GM12878 (cell line): ENCODE data around the gene TMSB10. TPM values are rescaled to one million over a fixed set of nuclear protein-coding genes. Genes with fewer than 3 reads are reported as not detected.
"Not testable (repeated sequence)": the region's sequence is repeated elsewhere in the genome, so short reads cannot be mapped to it uniquely, and the experiment has no call there.

ENCODE experiments used
- ATAC-seq: fragments of 200-7000 bp; cut with Tn5 transposase; 3 replicates; pipeline ENCODE4 v1.9.1; 2020; ENCODE audit warnings: mild to moderate bottlenecking, moderate library complexity
- BruUV-seq: library from RNA; stranded (reverse); fragments of 400-500 nt; replicated peaks from 2 replicates; lab custom pipeline; 2021; lab: Mats Ljungman, UMichigan
- CTCF ChIA-PET: fragments of 300-600 bp; sonication (Branson Sonifier 250); formaldehyde crosslinking; extraction: SDS; loops from one replicate; lab custom pipeline; 2021; ENCODE audit warnings: inconsistent platforms; lab: Yijun Ruan, JAX
- POLR2A ChIA-PET: fragments of 350-600 bp; formaldehyde crosslinking; extraction: SDS; loops from one replicate; lab custom pipeline; 2021; ENCODE audit warnings: inconsistent platforms; lab: Charles Lee
- RAD21 ChIA-PET: fragments of 300-600 bp; sonication (Branson Sonifier 250); formaldehyde crosslinking; loops from one replicate; lab custom pipeline; 2023; ENCODE audit warnings: antibody characterized with exemption; ENCODE audit not compliant: unreplicated experiment; lab: Charles Lee
- SMC1A ChIA-PET: fragments of 300-600 bp; sonication (Branson Sonifier 250); formaldehyde crosslinking; loops from one replicate; lab custom pipeline; 2023; ENCODE audit not compliant: unreplicated experiment, uncharacterized antibody; lab: Charles Lee
- DNase-seq: peaks from one replicate; pipeline ENCODE4 v3.0.0-alpha.2; 2011; ENCODE audit warnings: low read depth, low spot score
- FAIRE-seq: peaks from 3 replicates; lab custom pipeline; 2011; peaks lifted over from hg19 to GRCh38; lab: Jason Lieb, UNC
- H2AFZ ChIP-seq: 2 replicates; pipeline ENCODE4 v1.6.0; 2011; ENCODE audit warnings: low read depth, low read length, control low read depth; ENCODE audit not compliant: control insufficient read depth
- H3K27ac ChIP-seq: 2 replicates; pipeline ENCODE4 v1.5.1; 2011; ENCODE audit warnings: control low read depth; ENCODE audit not compliant: control insufficient read depth, insufficient read depth
- H3K27me3 ChIP-seq, 2 experiments: replicated peaks in 1 of 2; 2 replicates each; pipeline versions ENCODE4 v1.6.0 to v1.6.1; 2011; ENCODE audit warnings: low read length in 1 of 2; ENCODE audit not compliant: control insufficient read depth in 2 of 2, insufficient read depth in 2 of 2
- H3K36me3 ChIP-seq, 2 experiments: 2 replicates each; pipeline ENCODE4 v1.5.1; 2011; ENCODE audit warnings: low read length in 1 of 2; ENCODE audit not compliant: control insufficient read depth in 2 of 2, insufficient read depth in 2 of 2
- H3K4me1 ChIP-seq: 2 replicates; pipeline ENCODE4 v1.6.1; 2011; ENCODE audit warnings: mild to moderate bottlenecking, low read length, moderate library complexity, mixed read lengths; ENCODE audit not compliant: control insufficient read depth, insufficient read depth
- H3K4me2 ChIP-seq: 2 replicates; pipeline ENCODE4 v1.6.0; 2011; ENCODE audit warnings: control low read depth; ENCODE audit not compliant: control insufficient read depth, insufficient read depth
- H3K4me3 ChIP-seq: fragments of 200-600 bp; sonication (generic); 2 replicates; pipeline ENCODE4 v1.5.1; 2016
- H3K79me2 ChIP-seq: 2 replicates; pipeline ENCODE4 v1.6.0; 2011; ENCODE audit warnings: low read length; ENCODE audit not compliant: control insufficient read depth, insufficient read depth
- H3K9ac ChIP-seq: 2 replicates; pipeline ENCODE4 v1.8.0; 2011; ENCODE audit warnings: low read length, control low read depth, mixed read lengths; ENCODE audit not compliant: control insufficient read depth, insufficient read depth
- H3K9me3 ChIP-seq: replicated peaks from 3 replicates; pipeline ENCODE4 v1.5.1; 2011; ENCODE audit warnings: mild to moderate bottlenecking, low read length; ENCODE audit not compliant: control insufficient read depth, insufficient read depth
- H4K20me1 ChIP-seq: 2 replicates; pipeline ENCODE4 v1.6.0; 2011; ENCODE audit not compliant: control insufficient read depth, insufficient read depth
- E2F4 ChIP-seq: IDR thresholded peaks from 2 replicates; pipeline ENCODE4 v1.6.1; 2012; ENCODE audit warnings: low read depth, low read length, improper control_type of control experiment
- HSF1 ChIP-seq: fragments of 150-350 bp; IDR thresholded peaks from 2 replicates; pipeline ENCODE4 v1.6.1; 2014; ENCODE audit warnings: mild to moderate bottlenecking, low read depth, low read length
- MTA3 ChIP-seq: IDR thresholded peaks from 2 replicates; pipeline ENCODE4 v1.6.1; 2012; ENCODE audit warnings: low read length, inconsistent platforms, borderline replicate concordance
- SREBF2 ChIP-seq: IDR thresholded peaks from 2 replicates; pipeline ENCODE4 v1.6.1; 2012; ENCODE audit warnings: mild to moderate bottlenecking, low read length
- ZNF687 ChIP-seq: fragments of 450-650 bp; IDR thresholded peaks from 2 replicates; pipeline ENCODE4 v1.6.1; 2017; ENCODE audit warnings: mild to moderate bottlenecking, moderate library complexity
- WGBS: methylation state at CpG from one replicate; pipeline ENCODE4 v1.1.6; 2016; ENCODE audit warnings: low lambda C conversion rate; ENCODE audit not compliant: insufficient replicate concordance, insufficient coverage; ENCODE audit errors: missing lambda C conversion rate; 5-methylcytosine and 5-hydroxymethylcytosine counted together
- in situ Hi-C: fragments of 300-500 bp; cut with MboI; formaldehyde crosslinking; loops from 9 replicates; pipeline ENCODE4 v1.14.3; 2018; ENCODE audit warnings: mixed read lengths
- intact Hi-C: fragments of 100-400 bp; cut with micrococcal nuclease; formaldehyde crosslinking; loops from one replicate; pipeline ENCODE4 v1.14.2; 2022; ENCODE audit not compliant: unreplicated experiment
- polyA plus RNA-seq, 11 experiments: library from polyadenylated mRNA; depleted of rRNA in 4 of 11; unstranded in 6 of 11; stranded (reverse) in 5 of 11; fragments of >200 nt; fragmentation: Nextera tagmentation in 4 of 11; fragmentation: Illumina TruSeq in 1 of 11; extraction: Ambion mirVana in 4 of 11; extraction: Trizol in 1 of 11; gene quantifications; 1 replicate in 1 of 11; 2 replicates in 10 of 11; pipeline versions ENCODE4 v1.2.1 to v1.2.3, GENCODE V29; 2011 to 2016; ENCODE audit warnings: inconsistent platforms in 2 of 11, missing spikeins in 2 of 11, low read depth in 1 of 11
- total RNA-seq, 4 experiments: library from RNA; depleted of rRNA in 3 of 4; stranded (reverse); fragments of >200 nt in 3 of 4; fragmentation: Illumina TruSeq in 1 of 4; extraction: Trizol in 1 of 4; gene quantifications; 2 replicates each; pipeline versions ENCODE4 v1.2.1 to v1.2.3, GENCODE V29; 2013 to 2021

Gene TMSB10
- total and polyA plus RNA-seq, 10 of the 15 experiments (the other 5 are each of a cell fraction or from before 2014, with no cell fraction given): 1,406 to 4,860 (median 3,381) TPM

GRCh38 chr2:84875213-84875560 lies 30.3 kb upstream of the TMSB10 start (continued):
- no peak for TF ChIP-seq HSF1
- TF ChIP-seq MTA3: no peak
- TF ChIP-seq SREBF2: no peak
- TF ChIP-seq E2F4: no peak
- no peak for TF ChIP-seq ZNF687

GRCh38 chr2:84875619-84876018 lies 29.8 kb upstream of the TMSB10 start:
- H3K4me2 ChIP-seq, DNase-seq, H3K4me3 ChIP-seq, FAIRE-seq, RAD21 ChIA-PET, in situ Hi-C loops, H3K9ac ChIP-seq, ATAC-seq, H4K20me1 ChIP-seq, H3K9me3 ChIP-seq, H2AFZ ChIP-seq, H3K4me1 ChIP-seq, H3K36me3 ChIP-seq, H3K27me3 ChIP-seq, H3K79me2 ChIP-seq, BruUV-seq, H3K27ac ChIP-seq: not testable (repeated sequence)
- ChIA-PET POLR2A (interaction anchor here (0.7 to 0.9 kb wide), 2 partner anchors 18 to 210 kb away, joined by 3 to 4 read pairs; no protein-coding TSS in a partner anchor), CTCF (interaction anchor here (1.1 to 11.1 kb wide), 2 partner anchors 12 to 49 kb away, joined by 4 to 133 read pairs; no protein-coding TSS in a partner anchor), SMC1A (interaction anchor here (0.8 to 1.2 kb wide), 2 partner anchors 50 to 51 kb away, joined by 3 to 5 read pairs; no protein-coding TSS in a partner anchor)
- intact Hi-C loops: loop anchor here (5.0 kb wide), 1 partner anchor 58 kb away; no protein-coding TSS in a partner anchor
- 54% methylated on average over 1 of the region's 1 CpG for WGBS
